Osteoblast (primary cell): ENCODE results near the gene GAK. TPM values are rescaled to one million over a fixed set of nuclear protein-coding genes. Genes with fewer than 3 reads are reported as not detected.
"Not testable (repeated sequence)": the region's sequence is repeated elsewhere in the genome, so short reads cannot be mapped to it uniquely, and the experiment has no call there.

Experiments
- DNase-seq: peaks from one replicate; pipeline ENCODE4 v3.0.0; 2011; ENCODE audit warnings: low spot score, mixed read lengths; ENCODE audit not compliant: insufficient read length; ENCODE audit errors: missing footprints
- H2AFZ ChIP-seq: 2 replicates; pipeline ENCODE4 v1.6.0; 2011; ENCODE audit warnings: mild to moderate bottlenecking, low read length
- H3K27ac ChIP-seq: 2 replicates; pipeline ENCODE4 v1.5.1; 2011; ENCODE audit warnings: mild to moderate bottlenecking, low read depth, low read length, moderate library complexity
- H3K27me3 ChIP-seq: 2 replicates; pipeline ENCODE4 v1.6.0; 2012; ENCODE audit warnings: mild to moderate bottlenecking, control low read depth, inconsistent platforms, low read length, moderate library complexity; ENCODE audit not compliant: insufficient read depth
- H3K36me3 ChIP-seq: 2 replicates; pipeline ENCODE4 v1.5.1; 2011; ENCODE audit warnings: mild to moderate bottlenecking, low read length, control low read depth, moderate library complexity; ENCODE audit not compliant: insufficient read depth
- H3K4me1 ChIP-seq: 2 replicates; pipeline ENCODE4 v1.5.1; 2011; ENCODE audit warnings: mild to moderate bottlenecking, low read length, control low read depth, moderate library complexity; ENCODE audit not compliant: insufficient read depth
- H3K4me2 ChIP-seq: 2 replicates; pipeline ENCODE4 v1.6.0; 2011; ENCODE audit warnings: mild to moderate bottlenecking, low read length; ENCODE audit not compliant: insufficient read depth
- H3K4me3 ChIP-seq: fragments of 200-600 bp; sonication (generic); 3 replicates; pipeline ENCODE4 v1.5.1; 2012; ENCODE audit warnings: mild to moderate bottlenecking, low read length, inconsistent platforms; ENCODE audit not compliant: insufficient read depth
- H3K79me2 ChIP-seq: 2 replicates; pipeline ENCODE4 v1.6.0; 2012; ENCODE audit warnings: mild to moderate bottlenecking, low read length, control low read depth, inconsistent platforms; ENCODE audit not compliant: insufficient read depth
- H3K9me3 ChIP-seq: 2 replicates; pipeline ENCODE4 v1.5.1; 2011; ENCODE audit warnings: low read depth, low read length, control low read depth
- H4K20me1 ChIP-seq: 2 replicates; pipeline ENCODE4 v1.6.0; 2012; ENCODE audit warnings: mild to moderate bottlenecking, low read length, control low read depth; ENCODE audit not compliant: insufficient read depth
- total RNA-seq: library from RNA; depleted of rRNA; stranded (reverse); fragments of >200 nt; gene quantifications from 2 replicates; pipeline ENCODE4 v1.2.3, GENCODE V29; 2012
- TF ChIP-seq, protein P1 (sequence below): IDR thresholded peaks from 2 replicates; pipeline ENCODE4 v1.5.1; 2011; ENCODE audit warnings: mild to moderate bottlenecking, low read depth, low read length, moderate library complexity; ENCODE audit errors: extremely low read depth

The GAK gene
- total RNA-seq, result 45.7 and 48.9 TPM in 2 replicates

GRCh38 chr4:931960-932712 lies at the start of gene GAK, which contains the start of gene TMEM175:
TSS of gene GAK (minus strand) at chr4:932316. CDS start at chr4:932187, 129 bp downstream.
TSS of gene TMEM175 (plus strand) at chr4:932460. CDS start at chr4:947740, 15,280 bp downstream.
- peaks cover 17% of the 10 kb centered on the region for H3K4me1 ChIP-seq
- peak within 1 kb of the TSS; percentile 90 for H3K27ac ChIP-seq
- peak within 1 kb of the TSS; percentile 90 for H3K4me2 ChIP-seq
- peaks cover 69% of the 10 kb centered on the region for H3K79me2 ChIP-seq
- H3K27me3 ChIP-seq, result no peaks in the 10 kb centered on the region
- H3K36me3 ChIP-seq, result no peaks in the 10 kb centered on the region
- peak within 1 kb of the TSS; percentile 98 for H2AFZ ChIP-seq
- H3K9me3 ChIP-seq, result no peaks in the 10 kb centered on the region
- H3K4me3 ChIP-seq, result peak within 1 kb of the TSS; percentile 93
- H4K20me1 ChIP-seq, result peaks cover 31% of the 10 kb centered on the region
- TF ChIP-seq, protein P1, sequence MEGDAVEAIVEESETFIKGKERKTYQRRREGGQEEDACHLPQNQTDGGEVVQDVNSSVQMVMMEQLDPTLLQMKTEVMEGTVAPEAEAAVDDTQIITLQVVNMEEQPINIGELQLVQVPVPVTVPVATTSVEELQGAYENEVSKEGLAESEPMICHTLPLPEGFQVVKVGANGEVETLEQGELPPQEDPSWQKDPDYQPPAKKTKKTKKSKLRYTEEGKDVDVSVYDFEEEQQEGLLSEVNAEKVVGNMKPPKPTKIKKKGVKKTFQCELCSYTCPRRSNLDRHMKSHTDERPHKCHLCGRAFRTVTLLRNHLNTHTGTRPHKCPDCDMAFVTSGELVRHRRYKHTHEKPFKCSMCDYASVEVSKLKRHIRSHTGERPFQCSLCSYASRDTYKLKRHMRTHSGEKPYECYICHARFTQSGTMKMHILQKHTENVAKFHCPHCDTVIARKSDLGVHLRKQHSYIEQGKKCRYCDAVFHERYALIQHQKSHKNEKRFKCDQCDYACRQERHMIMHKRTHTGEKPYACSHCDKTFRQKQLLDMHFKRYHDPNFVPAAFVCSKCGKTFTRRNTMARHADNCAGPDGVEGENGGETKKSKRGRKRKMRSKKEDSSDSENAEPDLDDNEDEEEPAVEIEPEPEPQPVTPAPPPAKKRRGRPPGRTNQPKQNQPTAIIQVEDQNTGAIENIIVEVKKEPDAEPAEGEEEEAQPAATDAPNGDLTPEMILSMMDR, result no peak
- peak; percentile 100 for DNase-seq

- H4K20me1 ChIP-seq, result no peaks in the 10 kb centered on the region
- H3K4me2 ChIP-seq, result peak overlapping the region; percentile 60
- no peaks in the 10 kb centered on the region for H3K27me3 ChIP-seq
- DNase-seq, result peak; percentile 96
- TF ChIP-seq, protein P1, result no peak
- no peaks in the 10 kb centered on the region for H3K36me3 ChIP-seq
- peaks cover 6% of the 10 kb centered on the region for H3K4me1 ChIP-seq
- no peaks in the 10 kb centered on the region for H3K79me2 ChIP-seq
- H3K4me3 ChIP-seq, result peak overlapping the region; percentile 48
- peak overlapping the region; percentile 89 for H2AFZ ChIP-seq
- no peaks in the 10 kb centered on the region for H3K9me3 ChIP-seq
- no peak overlapping the region for H3K27ac ChIP-seq
Measured at GRCh38 chr4:978957-979701, 47.0 kb upstream of the GAK start.

DNA sequence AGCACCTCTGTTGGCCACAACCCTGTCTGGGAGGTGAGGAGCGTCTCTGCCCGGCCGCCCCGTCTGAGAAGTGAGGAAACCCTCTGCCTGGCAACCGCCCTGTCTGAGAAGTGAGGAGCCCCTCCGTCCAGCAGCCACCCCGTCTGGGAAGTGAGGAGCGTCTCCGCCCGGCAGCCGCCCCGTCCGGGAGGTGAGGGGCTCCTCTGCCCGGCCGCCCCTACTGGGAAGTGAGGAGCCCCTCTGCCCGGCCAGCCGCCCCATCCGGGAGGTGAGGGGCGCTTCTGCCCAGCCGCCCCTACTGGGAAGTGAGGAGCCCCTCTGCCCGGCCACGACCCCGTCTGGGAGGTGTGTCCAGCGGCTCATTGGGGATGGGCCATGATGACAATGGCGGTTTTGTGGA lies 43.9 kb upstream of the GAK start:
- H3K4me1 ChIP-seq, result peaks cover 15% of the 10 kb centered on the region
- H3K9me3 ChIP-seq, H3K27ac ChIP-seq, H3K27me3 ChIP-seq, DNase-seq, H3K4me3 ChIP-seq, H3K4me2 ChIP-seq, H3K36me3 ChIP-seq, H2AFZ ChIP-seq: not testable (repeated sequence)
- H3K79me2 ChIP-seq, result peaks cover 13% of the 10 kb centered on the region
- H4K20me1 ChIP-seq, result peaks cover 16% of the 10 kb centered on the region

- no peaks in the 10 kb centered on the region for H3K27me3 ChIP-seq
- H3K27ac ChIP-seq, result no peak overlapping the region
- H4K20me1 ChIP-seq, result peaks cover 26% of the 10 kb centered on the region
- peaks cover 21% of the 10 kb centered on the region for H3K79me2 ChIP-seq
- no peaks in the 10 kb centered on the region for H3K9me3 ChIP-seq
- H2AFZ ChIP-seq, result no peak overlapping the region
- H3K4me3 ChIP-seq, result no peak overlapping the region
- no peaks in the 10 kb centered on the region for H3K36me3 ChIP-seq
- no peak overlapping the region for H3K4me2 ChIP-seq
- TF ChIP-seq, protein P1, result no peak
- DNase-seq, result no peak
- H3K4me1 ChIP-seq, result peaks cover 15% of the 10 kb centered on the region
Measured at GRCh38 chr4:974668-975067, 42.6 kb upstream of the GAK start.
